Colonic mucosa (tissue), 4 donors: ENCODE results near the gene CHST14. TPM values are rescaled to one million over a fixed set of nuclear protein-coding genes. Genes with fewer than 3 reads are reported as not detected.
A peak's percentile ranks its signal among the peaks of the same experiment; 100 is the strongest.

ENCODE experiments used
- DNase-seq: peaks from one replicate; pipeline ENCODE4 v3.0.0-alpha.2; 2020
- H3K27ac ChIP-seq: fragments of 200-600 bp; one replicate; pipeline ENCODE4 v1.8.0; 2021
- H3K27me3 ChIP-seq: fragments of 200-600 bp; one replicate; pipeline ENCODE4 v1.8.0; 2021
- H3K36me3 ChIP-seq: fragments of 200-600 bp; one replicate; pipeline ENCODE4 v1.8.0; 2021
- H3K4me1 ChIP-seq: fragments of 200-600 bp; one replicate; pipeline ENCODE4 v1.8.0; 2021; ENCODE audit warnings: mild to moderate bottlenecking
- H3K4me3 ChIP-seq: fragments of 200-600 bp; one replicate; pipeline ENCODE4 v1.8.0; 2021
- H3K9ac ChIP-seq, 2 donors: one replicate each; pipeline ENCODE4 v1.7.0; 2013; ENCODE audit warnings: control low read depth in 2 of 2, low read depth in 2 of 2, low read length in 2 of 2
- H3K9me3 ChIP-seq: fragments of 200-600 bp; one replicate; pipeline ENCODE4 v1.8.0; 2021
- intact Hi-C: fragments of 100-400 bp; cut with DNase I; formaldehyde crosslinking; loops from one replicate; pipeline ENCODE4 v1.14.1; 2022
- total RNA-seq, 2 donors: library from RNA; stranded (reverse); fragmentation: NEBNext Ultra II Directional in 1 of 2; extraction: Animal tissue kit (Norgen Biotek cat#: 25700) in 1 of 2; gene quantifications; one replicate each; pipeline ENCODE4 v1.2.1, GENCODE V29; 2021
- TF ChIP-seq, protein P1 (sequence below): fragments of 200-600 bp; IDR thresholded peaks from one replicate; pipeline ENCODE4 v1.8.0; 2022; ENCODE audit warnings: antibody characterized with exemption, mild to moderate bottlenecking
- donor health status: healthy.
- donor health status: DM: no; HTN: no; CAD: no.
- donor health status: DM: no; HTN: no; CAD: no.

Gene CHST14
- total RNA-seq, 2 donors from 2014 or later, result 3.9 to 4.5 TPM

DNA sequence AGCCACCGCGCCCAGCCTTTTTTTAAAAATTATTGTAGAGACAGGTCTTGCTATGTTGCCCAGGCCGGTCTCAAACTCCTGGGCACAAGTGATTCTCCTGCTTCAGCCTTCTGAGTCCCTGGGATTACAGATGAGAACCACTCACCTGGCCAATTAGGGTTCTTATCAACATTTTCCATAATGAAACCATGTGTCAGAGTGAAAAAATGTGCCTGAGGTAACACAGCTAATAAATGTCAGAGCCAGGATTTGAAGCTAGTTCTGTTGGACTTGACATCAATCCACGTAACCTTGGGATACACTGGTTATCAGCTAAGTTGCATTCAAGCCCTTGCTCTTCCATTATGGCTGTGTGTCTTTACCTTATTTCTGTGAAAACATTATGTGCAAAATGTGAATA is 29.1 kb downstream of the CHST14 start:
- H3K4me1 ChIP-seq, result no peaks in the 10 kb centered on the region
- no peak overlapping the region for H3K4me3 ChIP-seq
- H3K9me3 ChIP-seq, result no peaks in the 10 kb centered on the region
- TF ChIP-seq, protein P1, sequence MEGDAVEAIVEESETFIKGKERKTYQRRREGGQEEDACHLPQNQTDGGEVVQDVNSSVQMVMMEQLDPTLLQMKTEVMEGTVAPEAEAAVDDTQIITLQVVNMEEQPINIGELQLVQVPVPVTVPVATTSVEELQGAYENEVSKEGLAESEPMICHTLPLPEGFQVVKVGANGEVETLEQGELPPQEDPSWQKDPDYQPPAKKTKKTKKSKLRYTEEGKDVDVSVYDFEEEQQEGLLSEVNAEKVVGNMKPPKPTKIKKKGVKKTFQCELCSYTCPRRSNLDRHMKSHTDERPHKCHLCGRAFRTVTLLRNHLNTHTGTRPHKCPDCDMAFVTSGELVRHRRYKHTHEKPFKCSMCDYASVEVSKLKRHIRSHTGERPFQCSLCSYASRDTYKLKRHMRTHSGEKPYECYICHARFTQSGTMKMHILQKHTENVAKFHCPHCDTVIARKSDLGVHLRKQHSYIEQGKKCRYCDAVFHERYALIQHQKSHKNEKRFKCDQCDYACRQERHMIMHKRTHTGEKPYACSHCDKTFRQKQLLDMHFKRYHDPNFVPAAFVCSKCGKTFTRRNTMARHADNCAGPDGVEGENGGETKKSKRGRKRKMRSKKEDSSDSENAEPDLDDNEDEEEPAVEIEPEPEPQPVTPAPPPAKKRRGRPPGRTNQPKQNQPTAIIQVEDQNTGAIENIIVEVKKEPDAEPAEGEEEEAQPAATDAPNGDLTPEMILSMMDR, result no peak
- no peak overlapping the region for H3K27ac ChIP-seq
- H3K9ac ChIP-seq, result no peak overlapping the region
- intact Hi-C loops, result no loop called here
- no peak for DNase-seq
- H3K27me3 ChIP-seq, result no peaks in the 10 kb centered on the region
- no peaks in the 10 kb centered on the region for H3K36me3 ChIP-seq

DNA sequence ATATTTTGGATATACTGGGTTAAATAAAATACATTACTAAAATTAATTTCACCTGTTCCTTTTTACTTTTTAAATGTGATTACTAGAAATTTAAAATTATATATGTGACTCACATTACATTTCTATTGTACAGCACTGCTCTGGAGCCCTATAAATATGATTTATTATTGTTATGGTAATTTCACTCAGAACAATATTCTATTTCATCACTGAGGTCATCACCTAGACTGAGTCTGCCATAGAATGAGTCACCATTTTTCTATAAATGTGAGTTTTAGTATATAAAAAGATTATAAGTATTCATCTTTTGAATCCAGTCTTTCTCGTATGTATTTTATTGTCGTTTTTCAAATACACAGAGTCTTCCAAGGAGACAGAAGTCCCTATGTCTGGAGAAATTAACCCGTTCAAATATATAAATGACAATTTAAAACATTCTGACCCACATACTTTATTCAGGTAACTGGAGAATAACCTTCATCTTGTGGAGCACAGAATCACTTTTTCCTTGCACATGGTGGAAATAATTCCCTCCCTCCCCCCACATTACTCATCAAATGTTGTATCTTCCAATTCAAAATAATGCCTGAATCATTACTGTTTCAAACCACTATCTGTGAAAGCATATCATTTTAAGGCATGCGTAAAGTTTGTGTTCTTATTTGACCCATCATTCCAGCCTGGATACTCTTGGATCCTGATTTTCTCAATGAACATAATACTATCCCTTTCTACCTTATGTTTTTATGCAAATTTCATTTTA is 30.0 kb downstream of the CHST14 start:
- Histone ChIP-seq H3K4me3 (no peak overlapping the region), H3K36me3 (no peaks in the 10 kb centered on the region), H3K9ac (no peak overlapping the region), H3K27me3 (no peaks in the 10 kb centered on the region), H3K27ac (no peak overlapping the region), H3K4me1 (no peaks in the 10 kb centered on the region), H3K9me3 (no peaks in the 10 kb centered on the region)
- intact Hi-C loops, result no loop called here
- TF ChIP-seq, protein P1, result no peak
- no peak for DNase-seq

DNA sequence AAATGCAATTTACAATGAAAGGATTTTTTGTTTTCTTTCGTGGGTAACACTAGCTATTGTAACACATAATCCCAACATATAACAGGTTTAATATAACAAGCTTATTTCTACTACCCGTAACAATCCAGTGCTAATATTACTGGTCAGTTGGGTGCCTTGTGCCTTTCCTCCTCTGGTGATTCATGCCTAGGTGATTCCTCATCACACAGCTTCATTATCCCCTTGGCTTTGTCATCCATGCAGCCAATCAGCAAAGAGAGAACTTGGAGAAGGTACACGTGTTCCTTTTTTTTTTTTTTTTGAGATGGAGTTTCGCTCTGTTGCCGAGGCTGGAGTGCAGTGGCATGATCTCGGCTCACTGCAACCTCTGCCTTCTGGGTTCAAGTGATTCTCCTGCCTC is 30.7 kb downstream of the CHST14 start:
- intact Hi-C loops, result no loop called here
- no peak for DNase-seq
- TF ChIP-seq, protein P1, result no peak
- Histone ChIP-seq H3K4me3 (no peak overlapping the region), H3K9ac (no peak overlapping the region), H3K4me1 (no peaks in the 10 kb centered on the region), H3K27me3 (no peaks in the 10 kb centered on the region), H3K9me3 (no peaks in the 10 kb centered on the region), H3K27ac (no peak overlapping the region), H3K36me3 (no peaks in the 10 kb centered on the region)

DNA sequence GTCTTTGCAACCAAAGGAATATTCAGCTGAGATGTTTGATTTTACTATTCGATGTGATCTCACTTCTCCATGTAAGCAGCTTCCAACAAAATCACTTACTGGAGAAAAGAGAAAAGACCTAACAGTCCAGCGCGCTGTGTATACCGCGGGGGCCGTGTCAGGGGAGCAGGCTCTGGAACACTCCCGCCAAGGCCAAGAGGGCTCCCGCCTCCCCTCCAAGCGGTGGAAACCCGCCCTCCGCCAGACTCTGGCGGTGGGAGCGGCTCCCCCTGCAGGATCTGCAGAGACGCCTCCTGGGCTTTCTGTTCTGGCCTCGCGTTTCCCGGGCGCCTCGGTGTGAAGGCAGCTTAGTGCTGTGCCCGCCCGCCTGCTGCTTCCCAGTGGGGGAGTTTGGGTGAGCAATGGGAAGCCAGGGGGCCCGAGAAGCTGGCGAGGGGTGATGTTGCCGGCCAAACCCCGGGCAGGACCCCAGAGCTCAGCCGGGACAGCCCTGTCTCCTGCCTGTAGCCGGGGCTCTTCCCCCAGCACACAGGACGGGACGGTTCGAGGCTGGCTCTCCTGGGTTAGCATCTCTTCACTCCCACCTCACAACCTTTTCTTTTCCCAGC is 36.3 kb downstream of the CHST14 start:
- no peak overlapping the region for H3K27ac ChIP-seq
- H3K27me3 ChIP-seq, result no peaks in the 10 kb centered on the region
- intact Hi-C loops, result no loop called here
- H3K9me3 ChIP-seq, result no peaks in the 10 kb centered on the region
- DNase-seq, result peak; percentile 73
- no peaks in the 10 kb centered on the region for H3K36me3 ChIP-seq
- peak overlapping the region; percentile 25 for H3K4me3 ChIP-seq
- no peaks in the 10 kb centered on the region for H3K4me1 ChIP-seq
- TF ChIP-seq, protein P1, result peak; percentile 50
- peak overlapping the region; percentile 28 for H3K9ac ChIP-seq

DNA sequence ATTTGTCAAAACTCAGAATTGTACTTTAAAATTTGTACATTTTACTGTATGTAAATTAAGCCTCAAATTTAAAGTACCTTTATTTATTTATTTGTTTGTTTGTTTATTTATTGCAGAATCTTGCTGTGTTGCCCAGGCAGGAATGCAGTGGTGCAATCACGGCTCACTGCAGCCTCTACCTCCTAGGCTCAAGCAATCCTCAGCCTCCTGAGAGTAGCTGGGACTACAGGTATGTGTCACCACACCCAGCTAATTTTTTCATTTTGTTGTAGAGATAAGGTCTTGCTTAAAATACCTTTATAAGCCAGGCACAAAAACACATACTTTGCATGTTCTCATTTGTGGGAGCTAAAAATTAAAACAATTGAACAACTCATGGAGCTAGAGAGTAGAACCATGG is 37.4 kb downstream of the CHST14 start:
- no peak overlapping the region for H3K27ac ChIP-seq
- TF ChIP-seq, protein P1, result no peak
- intact Hi-C loops, result no loop called here
- DNase-seq, result no peak
- H3K27me3 ChIP-seq, result no peaks in the 10 kb centered on the region
- no peaks in the 10 kb centered on the region for H3K9me3 ChIP-seq
- H3K9ac ChIP-seq, result no peak overlapping the region
- H3K36me3 ChIP-seq, result no peaks in the 10 kb centered on the region
- H3K4me3 ChIP-seq, result no peak overlapping the region
- no peaks in the 10 kb centered on the region for H3K4me1 ChIP-seq
